NCI-H69 (cell line): ENCODE results near the gene EGFL8.
"Not testable (repeated sequence)": the region's sequence is repeated elsewhere in the genome, so short reads cannot be mapped to it uniquely, and the experiment has no call there.

Experiments used
- DNase-seq: peaks from one replicate; lab custom pipeline; 2025; lab: John Stamatoyannopoulos, UW

Gene EGFL8

DNA sequence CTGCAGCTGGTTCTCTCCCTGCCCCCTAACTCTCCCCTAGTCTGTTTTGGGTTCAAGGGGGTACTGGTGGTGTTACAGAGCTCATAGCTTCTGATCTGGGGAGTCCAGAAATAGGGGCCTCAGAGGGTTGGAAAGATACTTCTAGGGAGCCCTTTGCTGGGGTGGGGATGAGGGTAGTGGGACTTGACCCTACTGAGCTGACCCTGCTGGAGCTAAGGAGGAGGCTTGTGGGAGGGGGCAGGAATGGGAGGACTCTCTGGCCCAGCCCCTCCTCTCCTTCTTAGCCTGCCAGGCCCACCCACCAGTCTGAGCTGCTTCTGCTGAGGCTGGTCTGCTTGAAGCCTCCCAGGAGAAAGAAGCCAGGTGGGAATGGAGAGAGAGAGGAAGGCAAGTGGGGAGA is at the start of gene EGFL8:
Gene EGFL8, plus strand, starts transcription at position 301 of the 400 bp plus-strand sequence. CDS start 1,571 bp downstream, outside the sequence.
- DNase-seq, result no peak

DNA sequence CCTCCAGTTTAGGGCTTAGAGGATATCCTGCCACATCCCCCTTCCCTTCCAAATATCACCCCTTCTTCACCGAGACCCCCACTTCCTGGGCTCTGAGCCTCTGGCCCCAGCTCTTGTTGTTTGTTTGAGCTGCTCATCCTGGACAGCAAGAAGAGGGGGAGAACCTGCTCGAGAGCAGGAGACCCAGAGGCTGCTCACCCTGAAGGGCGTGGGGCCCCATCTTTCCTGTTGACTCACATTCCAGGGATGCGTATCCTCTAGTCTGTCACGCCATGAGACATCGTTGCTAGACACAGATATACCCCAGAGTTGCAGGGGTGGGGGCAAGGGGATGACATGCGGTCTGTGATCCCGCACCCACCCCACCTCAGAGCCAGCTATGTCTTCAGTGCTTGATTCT is 49.6 kb upstream of the EGFL8 start:
- no peak for DNase-seq

DNA sequence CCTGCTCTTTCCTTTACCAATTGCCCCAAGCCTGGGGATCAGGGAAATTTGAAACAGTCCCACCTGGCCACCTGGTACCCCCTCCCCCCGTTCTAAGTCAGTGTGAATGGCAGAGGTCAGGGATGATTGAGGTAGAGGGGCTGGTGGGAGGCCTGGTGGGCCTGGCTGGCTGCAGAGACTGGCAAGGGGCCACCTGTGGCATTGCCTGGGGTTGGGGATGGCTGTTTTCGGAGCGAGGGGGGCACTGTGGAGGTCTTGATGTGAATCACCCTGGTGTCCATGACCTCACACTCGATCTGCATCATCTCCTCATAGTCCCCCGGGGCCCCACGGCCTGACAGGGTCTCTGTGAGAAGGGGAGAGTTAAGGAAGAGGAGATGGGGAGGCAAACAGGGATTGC is 48.8 kb upstream of the EGFL8 start:
- no peak for DNase-seq

DNA sequence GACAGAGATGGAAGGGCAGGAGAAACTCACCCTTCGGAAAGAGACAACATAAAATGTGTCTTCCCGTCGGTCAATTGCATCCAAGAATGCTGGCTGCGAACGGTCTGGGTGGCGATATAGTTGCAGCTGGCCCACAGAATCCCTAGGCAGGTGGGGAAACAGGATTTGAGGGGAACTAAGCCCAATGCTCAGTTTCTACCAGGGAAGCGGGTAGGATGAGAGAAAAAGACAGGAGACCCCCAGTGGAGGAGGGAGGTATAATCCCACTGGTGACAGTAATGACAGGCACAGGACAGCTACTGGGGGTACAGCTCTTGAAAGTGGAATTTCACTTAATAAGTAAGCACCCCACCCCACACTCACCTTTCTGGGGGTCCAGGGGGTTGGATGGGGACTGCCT is 47.7 kb upstream of the EGFL8 start:
- DNase-seq, result peak; percentile 15

DNA sequence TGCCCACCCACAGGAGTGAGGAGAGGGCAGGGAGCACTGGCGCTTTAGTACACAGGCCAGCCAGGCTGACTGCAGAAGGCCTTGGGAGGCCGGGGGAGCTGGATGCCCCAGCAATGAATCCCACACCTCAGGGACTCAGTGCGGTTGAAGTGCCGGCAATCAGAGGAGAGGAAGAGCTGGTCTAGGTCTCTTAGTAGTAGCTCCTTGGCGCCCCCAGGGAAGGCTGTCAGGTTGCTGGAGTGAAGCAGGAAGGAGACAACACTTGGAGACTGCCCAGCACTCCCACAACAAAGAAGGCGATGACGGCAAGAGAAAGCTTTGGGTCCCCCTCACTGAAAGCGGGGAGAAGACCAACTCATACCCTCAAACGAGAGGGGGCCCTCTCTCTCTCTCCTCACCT is 46.9 kb upstream of the EGFL8 start:
- no peak for DNase-seq

DNA sequence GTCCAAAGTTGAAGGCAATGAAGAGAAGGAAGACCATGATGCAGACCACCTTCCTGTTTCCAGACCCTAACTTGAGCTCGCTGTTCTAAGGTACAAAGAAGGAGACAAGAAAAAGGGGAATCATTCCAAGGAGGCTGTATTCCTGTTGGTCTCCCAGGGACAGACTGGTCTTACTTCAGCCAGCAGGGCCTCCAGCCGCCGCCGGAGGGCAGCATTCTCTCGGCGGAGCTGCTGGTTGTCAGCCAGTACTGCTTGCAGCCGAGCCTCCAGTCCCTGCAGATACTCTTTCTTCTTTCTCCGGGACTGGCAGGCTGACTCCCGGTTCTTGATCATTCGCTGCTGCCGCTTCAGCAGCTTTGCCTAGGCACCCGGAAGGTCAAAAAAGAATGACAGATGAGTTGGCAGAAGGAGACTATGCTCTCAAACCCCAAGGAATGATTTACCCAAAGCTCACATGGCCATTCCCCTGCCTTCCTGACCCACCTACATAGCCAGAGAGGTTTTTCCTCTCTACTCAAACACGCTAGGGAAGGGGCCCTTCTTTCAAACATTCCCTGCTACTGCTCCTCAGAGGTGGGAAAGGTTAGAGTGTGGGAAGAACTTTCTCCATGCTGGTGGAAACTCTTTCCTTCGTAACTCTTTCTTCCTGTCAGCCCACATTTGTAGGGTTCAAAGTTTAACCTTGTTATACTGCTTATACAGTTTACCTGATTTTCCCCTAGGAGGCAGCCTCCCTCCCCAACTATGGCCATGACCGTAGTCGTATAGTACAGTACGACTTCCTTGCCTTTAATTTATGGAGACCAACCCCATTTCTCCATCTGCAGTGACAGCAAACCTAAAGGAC is 45.4 kb upstream of the EGFL8 start:
- DNase-seq, result peak; percentile 82

DNA sequence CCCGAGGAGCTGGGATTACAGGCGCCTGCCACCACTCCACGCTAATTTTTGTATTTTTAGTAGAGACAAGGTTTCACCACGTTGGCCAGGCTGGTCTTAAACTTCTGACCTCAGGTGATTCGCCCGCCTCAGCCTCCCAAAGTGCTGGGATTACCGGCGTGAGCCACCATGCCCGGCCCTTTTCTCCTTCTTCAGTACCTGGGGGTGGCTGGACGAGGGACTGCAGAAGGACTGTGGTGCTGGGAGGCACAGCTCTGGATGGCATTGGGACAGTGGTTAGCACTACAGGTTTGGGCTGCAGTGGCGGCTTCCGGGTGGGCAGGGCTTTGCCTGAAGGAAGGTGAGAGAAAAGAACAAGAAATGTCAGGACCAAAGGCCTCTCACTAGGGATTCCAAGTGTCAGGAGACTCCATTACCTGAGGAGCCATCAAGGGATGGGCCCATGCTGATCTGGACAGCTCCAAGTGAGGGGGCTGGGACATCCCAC is 43.8 kb upstream of the EGFL8 start:
- DNase-seq, result no peak

DNA sequence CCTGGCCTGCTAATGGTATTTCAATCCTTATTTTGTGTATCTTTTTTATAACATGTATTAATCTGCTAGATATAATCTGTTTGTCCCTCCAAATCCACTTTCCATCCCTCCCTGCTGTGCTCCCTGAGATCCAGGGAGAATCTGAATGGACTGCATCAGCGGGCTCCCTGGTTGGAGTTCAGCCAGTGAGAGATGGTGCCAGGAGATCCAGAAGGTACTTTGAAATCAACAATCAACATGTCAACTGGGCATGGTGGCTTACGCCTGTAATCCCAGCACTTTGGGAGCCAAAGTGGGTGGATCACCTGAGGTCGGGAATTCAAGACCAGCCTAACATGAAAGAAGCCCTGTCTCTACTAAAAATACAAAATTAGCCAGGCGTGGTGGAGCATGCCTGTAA is 40.7 kb upstream of the EGFL8 start:
- DNase-seq, result no peak

DNA sequence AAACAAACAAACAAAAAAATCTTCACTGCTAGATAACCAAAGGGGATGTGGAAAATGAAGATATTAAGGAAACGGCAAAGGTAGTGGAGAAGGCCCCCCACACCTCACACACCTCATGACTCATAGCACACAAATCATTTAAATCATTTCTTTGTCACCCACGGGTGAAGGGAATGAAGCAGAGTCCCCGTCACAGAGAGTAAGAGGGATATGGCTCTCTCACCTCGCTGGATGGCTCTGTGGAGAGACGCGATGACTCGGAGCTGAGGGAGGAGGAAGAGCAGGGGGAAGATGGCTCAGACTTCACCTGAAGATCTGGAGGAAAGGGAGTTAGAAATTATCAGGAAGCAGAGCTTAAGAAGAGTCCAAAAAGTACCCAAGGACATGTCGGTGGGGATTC is 37.5 kb upstream of the EGFL8 start:
- DNase-seq, result no peak

DNA sequence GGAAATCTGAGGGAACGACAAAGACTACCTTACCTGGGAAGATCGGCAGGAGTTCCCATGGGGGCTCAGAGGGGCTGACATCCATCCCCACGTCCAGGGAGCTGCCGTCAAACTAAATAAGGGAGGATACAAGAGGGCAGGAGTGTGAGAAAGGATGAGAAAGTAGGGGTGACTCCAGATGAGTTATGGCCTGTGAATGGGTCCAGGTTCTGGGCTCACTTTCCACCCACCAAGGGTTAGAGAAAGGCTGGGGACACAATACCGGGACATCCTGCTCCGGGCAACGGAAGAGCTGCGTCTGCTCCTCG is 37.0 kb upstream of the EGFL8 start:
- no peak for DNase-seq

DNA sequence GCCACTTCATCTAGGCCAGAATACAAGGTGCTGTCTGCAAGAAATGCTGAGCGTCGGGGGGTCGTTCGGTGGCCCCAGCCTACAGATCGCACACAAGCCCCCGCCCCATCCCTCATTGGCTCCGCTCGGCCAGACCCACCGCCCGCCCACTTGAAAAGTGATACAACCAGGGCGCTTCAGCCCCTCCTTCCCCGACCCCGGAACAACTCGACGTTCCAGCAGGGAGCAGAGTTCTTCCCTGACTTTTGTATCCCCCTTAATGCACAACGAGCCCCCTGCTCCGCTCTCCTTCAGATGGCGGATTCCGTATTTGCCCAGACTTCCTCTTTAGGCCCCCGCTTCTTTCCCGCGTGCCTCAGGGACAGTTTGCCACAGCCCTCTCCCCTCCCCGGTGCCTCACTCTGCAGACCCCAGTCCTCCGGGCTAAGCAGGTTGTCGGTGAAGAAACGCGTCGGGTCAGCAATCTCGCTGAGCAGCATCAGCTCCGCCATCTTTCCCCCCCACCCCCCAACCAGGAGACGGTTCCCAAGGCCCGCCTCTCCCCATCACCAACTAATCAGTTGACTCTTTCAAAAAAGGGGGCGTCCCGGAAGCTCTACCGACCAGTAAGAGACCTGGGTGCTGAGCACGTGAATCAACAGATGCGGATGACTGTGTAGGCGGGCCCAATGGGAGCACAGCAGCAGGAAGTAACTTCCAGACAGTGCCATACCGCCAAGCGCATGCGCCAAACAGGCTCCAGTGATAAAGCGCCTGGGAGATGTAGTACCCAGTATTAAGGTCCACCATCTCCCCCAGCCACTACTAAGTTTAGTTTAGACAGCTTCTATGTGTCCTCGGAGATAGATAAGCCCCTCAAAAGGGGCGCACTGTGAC is 36.4 kb upstream of the EGFL8 start, which contains the start of gene ATF6B:
Gene ATF6B, minus strand, starts transcription at position 530 of the 876 bp plus-strand sequence. Its CDS starts 39 bp downstream, at position 491.
- peak; percentile 99 for DNase-seq

DNA sequence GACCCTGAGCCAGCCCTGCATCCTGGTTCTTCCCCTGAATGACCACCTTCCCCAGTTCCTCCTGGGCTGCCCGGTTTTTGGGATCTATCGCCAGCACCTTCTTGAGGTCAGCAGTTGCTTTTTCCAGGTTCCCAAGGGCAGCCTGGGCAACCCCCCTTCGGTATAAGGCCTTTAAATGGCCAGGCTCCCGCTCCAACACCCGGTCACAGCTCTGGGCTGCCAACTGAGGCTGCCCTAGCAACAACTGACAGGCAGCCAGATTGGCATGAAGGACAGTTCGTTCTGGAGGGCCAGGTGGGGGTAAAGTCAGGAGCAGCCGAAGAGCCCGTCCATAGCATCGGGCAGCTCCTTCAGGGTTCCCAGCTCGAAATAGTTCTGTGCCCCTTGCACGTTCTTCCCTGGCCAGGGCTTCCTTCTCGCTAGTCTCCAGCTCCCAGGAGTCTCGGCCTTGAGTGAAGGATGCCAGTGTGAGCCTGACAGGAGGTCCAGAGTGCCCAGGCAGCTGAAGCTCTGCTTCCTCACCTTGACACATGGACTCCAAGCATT is 35.6 kb upstream of the EGFL8 start:
- DNase-seq, result no peak

DNA sequence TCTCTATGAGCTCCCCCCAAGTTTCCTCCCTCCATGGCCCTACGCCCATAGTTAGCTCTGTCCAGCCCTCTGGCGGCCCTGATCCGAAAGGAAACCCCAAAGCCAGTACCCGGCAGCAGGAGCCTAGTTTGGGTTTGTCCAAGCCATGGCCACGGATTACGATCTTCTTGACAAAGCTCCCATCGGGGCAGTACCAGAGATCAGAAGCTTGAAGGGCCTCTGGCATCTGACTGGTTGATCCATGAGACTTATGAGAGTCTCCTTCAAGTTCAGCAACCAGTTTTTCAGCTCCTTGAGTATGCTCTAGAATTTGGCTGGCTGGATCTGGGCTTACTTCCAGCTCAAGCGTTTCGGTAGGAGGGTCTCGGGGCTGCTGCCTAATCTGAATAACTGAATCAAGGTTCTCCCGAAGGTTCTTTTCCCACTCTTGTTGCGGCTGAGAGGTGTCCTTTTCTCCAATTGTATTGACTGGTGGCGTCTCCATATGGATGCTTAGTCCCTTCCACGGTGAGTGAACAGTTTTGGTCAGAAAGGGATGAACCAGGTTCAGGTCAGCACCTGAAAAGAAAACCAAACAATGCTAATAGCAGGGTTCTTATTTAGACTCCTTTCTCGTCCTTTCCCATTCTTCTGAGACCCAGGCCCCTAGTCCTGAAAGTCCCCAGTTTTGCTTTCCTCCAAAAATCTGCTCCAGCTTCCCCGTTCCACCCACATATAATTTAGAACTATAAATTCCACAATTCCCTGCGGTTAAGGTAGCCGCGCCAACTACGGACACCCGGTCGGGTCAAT is 34.9 kb upstream of the EGFL8 start:
- no peak for DNase-seq

DNA sequence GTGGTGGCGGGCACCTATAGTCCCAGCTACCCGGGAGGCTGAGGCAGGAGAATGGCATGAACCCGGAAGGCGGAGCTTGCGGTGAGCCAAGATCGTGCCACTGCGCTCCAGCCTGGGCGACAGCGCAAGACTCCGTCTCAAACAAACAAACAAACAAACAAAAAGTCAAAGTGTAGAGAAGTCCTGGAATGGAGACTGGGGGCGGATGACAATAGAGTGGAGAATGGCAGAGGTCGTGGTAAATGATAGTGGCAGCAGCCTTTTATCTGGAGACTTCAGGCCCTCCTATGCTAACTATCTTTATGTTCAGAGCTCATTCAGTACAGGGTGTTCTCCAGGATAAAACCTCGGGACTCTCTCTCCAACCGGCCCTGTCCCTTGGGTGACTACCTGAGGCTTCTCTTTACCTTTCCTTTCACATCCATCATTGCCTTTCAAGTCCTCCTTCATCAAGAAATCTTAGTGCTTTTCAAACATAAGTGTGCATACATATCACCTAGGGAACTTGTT is 32.9 kb upstream of the EGFL8 start:
- DNase-seq, result no peak

DNA sequence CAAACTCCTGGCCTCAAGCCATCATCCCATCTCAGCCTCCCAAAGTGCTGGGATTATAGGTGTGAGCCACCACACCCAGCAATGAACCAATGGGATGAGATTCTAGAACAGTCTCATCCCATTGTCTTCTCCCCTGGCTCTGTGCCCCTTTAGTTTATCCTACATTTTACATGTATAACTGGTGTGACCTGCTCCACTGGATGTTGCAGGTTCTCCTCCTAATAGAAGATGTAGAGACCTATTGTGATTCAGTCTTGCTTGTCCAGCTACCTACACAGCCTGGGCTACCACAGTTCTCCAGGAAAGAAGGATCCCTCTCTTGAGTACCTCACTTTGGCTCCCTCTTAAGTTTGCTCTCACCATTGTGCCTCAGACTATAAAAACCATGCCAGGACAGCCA is 32.3 kb upstream of the EGFL8 start:
- DNase-seq, result no peak

DNA sequence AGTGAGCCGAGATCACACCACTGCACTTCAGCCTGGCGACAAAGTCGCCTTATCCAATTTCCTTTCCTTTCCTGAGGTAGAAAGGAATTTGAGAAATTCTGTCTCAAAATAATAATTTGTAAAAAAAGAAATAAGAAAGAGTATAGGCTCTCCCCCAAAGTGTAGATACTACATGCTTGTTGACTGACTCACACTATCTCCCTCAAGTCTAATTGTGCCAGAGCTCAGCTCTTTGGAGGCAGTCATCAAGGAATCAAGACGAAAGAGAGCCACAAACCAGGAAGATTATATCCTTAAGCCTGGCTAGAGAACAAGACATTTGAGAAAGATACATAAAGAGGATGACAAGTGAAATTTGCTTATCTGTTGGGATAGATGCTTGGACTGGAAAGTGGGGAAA is 30.6 kb upstream of the EGFL8 start:
- no peak for DNase-seq

DNA sequence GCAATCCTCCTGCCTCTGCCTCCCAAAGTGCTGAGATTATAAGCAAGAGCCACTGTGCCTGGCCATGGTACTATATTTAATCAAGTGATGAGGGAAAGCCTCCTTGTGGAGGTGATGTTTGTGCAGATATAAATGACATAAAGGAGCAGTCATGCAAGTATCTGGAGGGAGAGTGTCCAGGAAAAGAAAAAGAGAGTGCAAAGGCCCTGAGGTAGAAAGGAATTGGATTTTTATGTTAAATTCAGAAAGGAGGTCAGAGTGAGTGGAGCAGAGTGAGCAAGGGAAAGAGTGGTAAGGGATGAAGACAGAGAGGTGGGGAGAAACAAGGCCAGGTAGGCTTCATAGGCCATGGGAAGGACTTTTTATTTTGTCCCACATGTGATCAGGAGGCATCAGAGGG is 26.9 kb upstream of the EGFL8 start:
- no peak for DNase-seq

DNA sequence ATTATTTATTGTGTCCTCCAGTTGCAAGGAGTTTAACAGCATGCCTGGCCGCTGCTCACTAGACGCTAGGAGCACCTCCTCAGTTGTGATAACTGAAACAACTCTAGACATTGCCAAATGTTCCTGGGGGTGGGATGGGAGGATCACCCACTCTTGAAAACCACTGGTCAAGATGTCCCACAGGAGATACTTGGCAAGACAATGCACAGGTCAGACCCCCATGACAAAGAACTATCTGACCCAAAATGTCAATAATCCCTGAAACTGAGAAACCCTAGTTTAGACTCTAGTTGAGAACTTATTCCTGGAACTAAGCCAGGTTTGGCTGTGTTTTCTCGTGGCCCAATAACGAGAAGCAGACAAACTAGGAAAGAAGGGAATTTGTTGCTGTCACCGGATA is 24.8 kb upstream of the EGFL8 start:
- no peak for DNase-seq

DNA sequence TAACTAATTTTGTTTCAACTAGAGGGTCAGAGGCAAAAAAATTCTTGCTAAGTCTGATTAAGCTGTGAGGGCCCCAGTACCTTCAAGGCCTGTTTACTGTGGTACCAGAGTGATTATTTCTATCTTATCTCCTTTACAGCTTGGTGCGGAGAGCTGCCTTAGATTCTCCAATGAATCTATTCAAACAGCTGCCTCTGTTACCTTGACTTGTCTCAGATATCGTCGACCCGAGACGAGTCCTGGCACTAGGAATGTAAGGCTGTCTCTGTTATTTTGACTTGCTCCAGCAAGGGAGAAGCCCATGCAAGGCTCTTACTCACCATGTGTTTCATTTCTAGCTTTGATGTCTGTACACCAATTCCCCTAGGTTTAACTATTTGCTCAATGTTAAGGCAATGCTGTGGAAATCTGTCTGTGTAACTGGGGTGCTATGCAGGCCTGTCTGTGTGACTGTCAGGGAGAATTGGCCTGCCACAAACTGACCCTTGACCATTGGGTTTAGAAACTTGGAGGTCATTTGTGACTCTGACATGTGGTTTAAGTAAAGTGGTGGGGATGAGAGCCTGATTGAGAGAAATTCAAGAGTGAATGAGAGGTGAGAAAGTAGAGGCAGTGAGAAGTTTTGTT is 23.9 kb upstream of the EGFL8 start:
- no peak for DNase-seq

DNA sequence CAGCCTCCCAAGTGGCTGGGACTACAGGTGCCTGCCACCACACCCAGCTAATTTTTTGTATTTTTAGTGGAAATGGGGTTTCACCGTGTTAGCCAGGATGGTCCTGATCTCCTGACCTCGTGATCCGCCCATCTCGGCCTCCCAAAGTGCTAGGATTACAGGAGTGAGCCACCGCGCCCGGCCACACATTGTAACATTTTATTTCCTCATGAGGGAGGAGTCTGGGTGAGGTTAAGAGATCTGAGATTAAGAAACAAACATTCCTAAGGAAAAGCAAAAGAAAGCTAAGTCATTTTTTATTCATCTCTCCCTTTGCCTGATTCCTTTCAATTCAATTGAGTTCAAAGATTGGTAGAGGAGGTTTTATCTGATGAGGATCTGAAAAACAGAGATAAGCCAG is 20.2 kb upstream of the EGFL8 start:
- not testable (repeated sequence) for DNase-seq

DNA sequence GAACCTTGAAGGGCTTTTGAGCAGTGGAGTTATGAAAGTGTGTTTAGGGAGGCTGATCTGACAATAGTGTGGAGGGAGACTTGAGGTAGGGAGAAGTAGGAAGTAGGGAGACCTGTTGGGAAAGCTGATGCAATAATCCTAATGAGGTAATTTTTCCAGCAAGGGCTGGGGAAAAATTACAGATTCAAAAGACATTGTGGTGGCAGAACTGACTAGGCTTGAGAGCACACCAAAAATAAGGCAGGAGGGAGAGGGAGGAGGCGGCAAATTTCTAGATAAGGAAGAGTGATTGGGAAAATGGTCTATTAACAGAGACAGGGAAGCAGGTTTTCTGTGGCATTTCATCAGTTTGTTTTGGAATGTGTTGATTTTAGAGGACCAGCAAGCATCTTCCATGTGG is 18.1 kb upstream of the EGFL8 start:
- DNase-seq, result peak; percentile 29
